Activated T-cell treated with anti-CD3 and anti-CD28 coated beads for 48 hours (primary cell): Measurements from ENCODE around the gene PHACTR3.
A peak's percentile ranks its signal among the peaks of the same experiment; 100 is the strongest.
"Not testable (repeated sequence)": the region's sequence is repeated elsewhere in the genome, so short reads cannot be mapped to it uniquely, and the experiment has no call there.

ENCODE experiments used
- DNase-seq: peaks from one replicate; pipeline ENCODE4 v3.0.0-alpha.2; 2020; ENCODE audit warnings: low read depth

Gene PHACTR3

DNA sequence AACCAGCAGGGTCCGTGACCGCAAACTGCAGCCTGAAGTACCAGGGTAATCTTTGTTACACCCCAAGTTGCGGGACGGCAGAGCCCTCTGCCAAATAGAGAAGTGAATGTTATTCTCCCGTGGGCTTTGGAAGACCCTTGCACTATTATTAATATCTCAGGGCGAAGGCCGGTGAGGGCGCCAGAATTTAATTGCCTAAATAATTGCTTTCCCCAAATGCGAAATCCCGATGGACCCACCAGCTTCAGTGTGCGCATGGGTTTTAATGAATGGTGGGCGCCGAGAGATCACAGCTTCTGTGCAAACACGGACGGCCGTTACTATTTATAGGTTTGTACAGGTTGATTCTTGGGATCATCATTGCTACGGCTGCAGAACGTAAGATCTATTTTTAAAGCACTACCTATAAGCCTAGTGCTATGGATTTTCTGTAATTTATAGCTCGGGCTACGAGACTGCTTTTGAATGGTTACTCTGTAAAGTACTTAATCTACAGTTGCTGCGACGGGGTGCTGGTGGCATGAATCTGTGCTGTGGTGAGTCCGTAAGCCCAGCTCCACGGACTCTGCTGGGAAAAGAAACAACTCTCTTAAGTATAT, 15.2 kb upstream of the PHACTR3 start:
- DNase-seq, result no peak

DNA sequence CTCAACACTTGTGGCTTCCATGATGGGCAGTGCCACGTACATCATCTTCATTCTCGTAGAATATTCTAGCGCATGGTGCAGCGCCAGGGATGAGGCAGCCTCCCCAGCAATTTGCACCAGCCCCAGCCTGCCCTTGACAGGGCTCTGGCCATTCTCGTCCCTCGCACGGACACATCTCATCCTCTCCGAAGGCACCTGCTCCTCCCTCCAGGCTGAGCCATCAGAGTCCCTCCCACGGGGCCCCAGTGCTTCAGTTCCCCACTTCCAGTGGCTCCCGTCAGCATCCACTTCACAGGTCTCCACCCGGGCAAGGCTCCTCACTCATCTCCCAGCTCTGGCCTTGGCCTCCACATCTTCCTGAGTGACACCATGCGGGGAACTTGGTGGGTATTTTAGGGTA, 13.3 kb upstream of the PHACTR3 start:
- no peak for DNase-seq

DNA sequence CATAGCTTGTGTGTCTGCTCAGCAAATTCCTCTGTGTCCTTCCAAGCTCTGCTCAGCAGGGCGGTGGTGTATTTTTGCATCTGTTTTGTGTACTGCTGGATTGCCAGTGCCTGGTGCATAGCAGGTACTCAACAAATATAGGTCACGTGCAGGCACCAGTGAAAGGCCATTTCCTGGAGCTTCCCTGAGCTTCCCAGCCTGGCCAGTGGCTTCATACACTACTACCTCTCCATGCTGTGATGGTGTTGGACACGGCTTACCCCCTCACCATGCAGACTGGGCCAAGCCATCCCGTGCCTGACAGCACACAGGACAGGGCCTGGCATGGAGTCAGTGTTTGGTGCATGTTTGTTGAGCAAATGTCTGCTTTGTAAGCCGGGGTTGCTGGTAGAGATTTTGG, 7.7 kb upstream of the PHACTR3 start:
- no peak for DNase-seq

DNA sequence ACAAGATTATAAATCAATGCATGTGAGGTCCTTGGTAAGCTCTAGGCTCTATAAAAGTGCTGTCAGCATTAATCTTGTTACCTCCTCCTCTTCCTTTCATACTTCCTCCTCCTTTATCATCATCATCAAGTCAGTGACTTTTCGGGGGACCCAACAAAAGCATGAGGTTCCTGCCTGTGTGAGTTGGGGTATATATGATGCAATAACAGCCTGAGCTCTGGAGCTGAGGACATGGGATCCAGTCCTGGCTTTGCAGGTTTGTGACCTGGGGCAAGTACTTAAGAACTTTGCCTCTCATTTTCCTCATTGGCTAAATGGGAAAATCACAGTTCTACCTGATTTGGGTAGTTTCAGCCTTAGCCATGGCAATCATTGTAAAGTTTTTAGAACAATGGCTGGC, 7.1 kb upstream of the PHACTR3 start:
- no peak for DNase-seq

DNA sequence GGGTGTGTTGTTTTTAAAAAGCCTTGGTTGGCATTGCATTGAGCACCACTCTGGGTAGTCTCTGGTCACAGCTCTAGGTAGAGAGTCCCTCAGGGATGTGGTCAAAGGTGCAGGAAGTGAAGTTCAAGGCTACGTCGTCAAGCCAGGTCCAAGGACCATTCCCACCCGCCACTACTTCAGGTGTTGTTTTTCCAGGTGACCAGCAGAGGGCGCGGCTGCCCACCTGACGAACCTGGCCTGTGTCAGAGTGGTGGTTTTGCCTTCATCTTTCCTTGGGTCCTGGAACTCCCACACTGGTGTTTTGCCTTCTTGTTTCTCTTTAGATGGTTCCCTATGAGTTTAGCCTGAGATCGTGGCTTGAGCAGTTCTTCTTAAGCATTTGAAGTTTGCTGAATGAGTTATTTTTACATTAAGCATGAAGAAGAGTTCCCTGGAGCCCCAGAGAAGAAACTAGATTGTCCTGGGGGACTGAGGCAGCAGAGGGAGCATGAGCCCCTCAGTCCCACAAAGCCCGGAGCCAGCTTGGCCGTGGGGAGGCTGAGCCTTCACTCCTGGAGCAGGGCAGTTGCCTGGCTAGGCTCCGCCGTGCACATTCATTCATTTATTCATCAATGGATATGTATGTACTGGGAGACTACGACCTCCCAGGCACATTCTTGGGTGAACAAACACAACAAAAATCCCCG, 5.6 kb upstream of the PHACTR3 start:
- peak; percentile 21 for DNase-seq

DNA sequence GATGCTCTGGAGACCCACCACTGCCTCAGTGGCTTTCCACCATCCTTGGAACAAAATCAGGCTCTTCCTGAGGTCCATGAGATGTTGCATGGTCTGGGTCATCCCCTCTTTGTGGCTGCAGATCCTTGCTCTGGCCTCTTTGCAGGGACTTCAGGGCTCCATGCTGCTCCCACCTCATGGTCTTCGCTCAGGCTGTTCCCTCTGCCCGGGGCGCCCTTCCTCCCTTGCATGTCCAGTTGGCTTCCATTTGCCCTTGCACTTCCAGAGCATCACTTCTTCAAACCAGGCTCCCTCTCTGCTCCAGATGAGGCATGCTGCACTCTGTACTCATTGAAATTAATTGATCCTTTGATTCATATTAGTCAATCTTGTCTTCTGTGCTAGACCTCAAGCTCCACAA, 4.4 kb upstream of the PHACTR3 start:
- DNase-seq, result no peak

DNA sequence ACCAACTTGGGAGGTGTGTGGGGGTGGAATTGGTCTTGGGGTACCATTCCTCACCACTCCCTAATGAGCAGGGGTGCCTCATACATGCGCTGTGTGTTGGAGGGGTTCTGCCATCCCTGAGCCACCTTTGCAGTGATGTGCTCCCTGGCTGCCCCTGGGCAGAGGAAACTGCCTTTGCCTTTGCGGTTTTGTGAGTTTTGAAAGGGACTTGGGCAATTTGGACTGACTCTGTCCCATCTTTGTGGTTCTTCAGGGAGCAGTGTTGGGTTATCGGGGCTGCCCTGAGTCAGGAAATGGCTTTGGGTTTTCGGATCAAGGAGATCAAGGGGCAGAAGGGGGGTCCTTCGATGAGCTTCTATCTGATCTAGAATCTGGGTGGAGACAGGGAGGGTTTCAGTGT, 3.9 kb upstream of the PHACTR3 start:
- DNase-seq, result no peak

DNA sequence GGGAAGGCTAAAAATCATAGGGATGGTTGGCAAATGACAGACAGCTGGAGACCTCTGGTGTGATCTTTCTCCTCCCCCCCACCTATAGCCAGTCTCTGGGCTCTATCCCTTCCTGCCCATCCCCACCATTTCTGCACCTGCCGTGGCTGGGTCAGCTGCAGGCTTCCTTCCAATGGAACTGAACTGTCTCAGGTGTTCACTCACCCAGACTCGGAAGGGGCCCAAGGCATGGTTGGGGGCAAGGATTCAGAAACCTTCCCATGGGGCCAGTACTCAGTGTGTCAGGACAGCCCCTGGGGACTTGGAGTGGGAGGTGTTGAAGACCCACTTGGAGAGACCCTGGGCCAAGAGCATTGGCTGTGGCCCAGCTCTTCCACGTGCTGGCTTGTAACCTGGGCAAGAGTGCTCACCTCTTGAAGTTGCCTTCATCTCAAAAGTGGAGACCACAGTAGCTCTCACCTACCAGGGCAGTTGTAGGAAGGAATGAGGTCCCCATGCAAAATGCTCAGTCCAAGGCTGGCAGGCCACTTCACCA, 1.7 kb upstream of the PHACTR3 start:
- DNase-seq, result no peak

DNA sequence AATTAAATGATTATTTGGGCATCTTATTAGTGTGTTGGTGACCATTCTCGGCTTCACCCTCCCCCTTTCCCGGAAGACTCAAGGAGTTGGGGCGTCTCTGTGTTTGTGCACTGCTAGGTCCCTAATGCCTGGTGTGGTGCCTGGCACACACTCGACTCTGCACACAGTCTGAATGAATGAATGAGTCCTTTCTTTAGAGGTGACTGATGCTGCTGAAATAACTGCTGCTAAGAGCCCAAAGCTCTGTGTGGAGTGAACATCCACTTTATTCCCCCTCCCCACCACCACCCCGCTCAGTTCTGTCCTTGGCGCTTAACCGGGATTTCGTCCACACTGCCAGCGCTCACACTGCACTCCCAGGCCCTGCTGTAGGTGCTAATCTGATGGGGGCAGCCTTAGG, 1.2 kb upstream of the PHACTR3 start:
- DNase-seq, result no peak

DNA sequence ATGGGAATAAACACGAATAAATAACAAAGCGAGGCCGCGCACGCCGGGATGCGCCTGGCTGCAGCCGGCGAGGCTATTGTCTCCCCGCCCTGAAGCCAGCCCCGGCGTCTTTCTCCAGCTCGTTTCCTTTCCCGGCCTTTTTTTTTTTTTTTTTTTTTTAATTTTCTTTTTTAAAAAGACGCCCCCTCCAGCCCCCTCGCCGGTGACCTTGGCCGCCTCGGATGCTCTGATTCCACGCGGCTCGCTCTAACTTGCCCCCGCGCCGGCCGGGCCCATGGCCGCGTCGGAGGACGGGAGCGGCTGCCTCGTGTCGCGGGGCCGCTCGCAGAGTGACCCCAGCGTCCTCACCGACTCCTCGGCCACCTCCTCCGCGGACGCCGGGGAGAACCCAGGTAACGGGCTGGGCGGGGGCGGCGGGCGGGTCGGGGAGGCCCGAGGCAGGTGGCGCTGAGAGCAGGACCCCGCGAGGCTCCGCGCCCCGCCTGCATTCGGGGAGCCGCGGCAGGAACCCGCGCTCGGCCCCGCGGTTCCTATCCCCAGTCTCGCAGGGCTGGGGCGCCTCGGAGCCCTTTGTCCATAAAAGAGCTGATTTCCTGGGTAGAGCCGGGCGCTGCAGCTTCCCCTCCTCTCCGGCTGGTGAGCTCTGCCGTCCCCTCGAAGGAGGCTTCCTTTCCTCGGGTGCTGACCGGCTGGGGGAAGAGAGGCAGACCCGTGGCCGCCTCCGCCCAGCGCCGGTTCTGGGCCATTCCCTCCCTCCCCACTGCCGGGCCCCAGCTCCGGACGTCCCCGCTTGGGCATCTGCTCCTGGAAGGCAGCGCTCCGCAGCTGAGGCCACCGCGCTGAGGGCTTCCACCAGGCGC, 631 bp downstream of the PHACTR3 start:
- DNase-seq, result no peak

DNA sequence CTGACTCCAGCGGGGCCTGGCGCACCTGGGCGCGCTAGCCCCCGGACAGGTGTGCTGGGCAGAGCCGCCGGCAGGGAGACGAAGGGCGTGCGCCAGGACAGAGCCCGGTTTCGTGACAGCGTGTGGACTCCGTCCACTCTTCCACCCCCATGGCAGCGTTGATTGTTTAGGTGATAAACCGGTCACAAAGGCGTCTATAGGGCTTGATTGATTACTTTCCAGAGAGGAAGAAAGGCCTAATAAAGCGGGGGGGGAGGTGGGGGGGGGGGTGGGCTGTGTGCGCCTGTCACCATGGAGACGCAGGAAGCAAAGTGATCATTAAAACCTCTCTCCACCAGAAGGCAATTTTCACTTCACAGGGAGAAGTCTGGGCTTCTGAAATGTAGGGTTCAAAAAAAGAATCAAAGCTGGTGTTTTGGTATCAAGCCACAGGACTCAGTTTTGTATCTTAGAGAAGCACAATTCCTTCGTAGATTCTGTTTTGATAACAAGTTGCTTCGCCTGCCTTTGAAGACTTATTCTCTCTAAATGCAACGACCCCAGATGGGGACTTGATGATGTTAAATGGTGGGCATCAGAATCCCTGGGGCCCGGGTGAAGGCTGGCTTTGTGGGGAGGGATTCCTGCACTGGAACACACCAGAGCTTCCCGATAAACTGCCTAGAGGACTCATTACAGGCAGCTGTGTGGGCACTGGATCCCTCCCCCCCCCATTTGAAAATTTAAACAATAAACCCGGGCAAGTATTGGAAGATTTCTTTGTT, 1.4 kb downstream of the PHACTR3 start:
- DNase-seq, result no peak

DNA sequence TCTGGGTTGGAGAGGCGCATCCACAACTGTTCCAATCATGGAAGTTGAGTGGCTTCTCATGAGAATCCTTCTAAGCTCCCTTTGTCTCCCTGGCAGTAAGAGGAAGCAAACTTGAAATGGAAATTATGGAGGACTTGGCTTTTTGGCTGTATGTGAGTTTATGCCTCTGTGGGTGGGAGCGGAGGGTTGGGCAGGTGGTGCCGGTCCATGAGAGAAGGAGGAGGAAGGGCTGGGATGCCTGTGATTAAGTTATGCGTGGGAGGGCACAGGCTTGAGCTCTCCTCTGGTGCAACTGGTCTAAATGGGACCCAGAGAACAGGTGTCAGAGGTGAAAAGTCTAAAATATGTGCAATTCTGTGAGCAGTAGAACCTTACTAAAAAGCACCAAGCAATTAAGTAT, 2.2 kb downstream of the PHACTR3 start:
- DNase-seq, result no peak

DNA sequence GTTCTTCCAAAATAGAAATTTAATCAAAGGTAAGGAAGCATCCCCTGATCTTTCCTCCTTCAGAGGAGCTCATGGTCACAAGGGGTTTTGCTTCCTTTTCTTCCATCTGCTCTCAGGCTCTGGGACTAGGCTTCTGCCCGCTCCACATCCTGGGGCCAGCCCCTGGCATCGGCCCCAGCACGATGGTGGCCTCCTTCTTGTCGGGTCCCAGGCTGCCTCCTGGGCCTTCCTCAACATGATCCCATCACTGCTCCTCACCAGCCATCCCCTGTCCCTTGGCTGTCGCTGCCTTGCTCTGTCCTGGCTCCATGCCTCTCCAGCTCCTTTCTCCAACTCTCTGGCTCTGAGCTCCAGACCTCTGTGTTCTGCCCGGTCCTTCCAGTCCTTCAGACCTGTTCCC, 4.1 kb downstream of the PHACTR3 start:
- no peak for DNase-seq

DNA sequence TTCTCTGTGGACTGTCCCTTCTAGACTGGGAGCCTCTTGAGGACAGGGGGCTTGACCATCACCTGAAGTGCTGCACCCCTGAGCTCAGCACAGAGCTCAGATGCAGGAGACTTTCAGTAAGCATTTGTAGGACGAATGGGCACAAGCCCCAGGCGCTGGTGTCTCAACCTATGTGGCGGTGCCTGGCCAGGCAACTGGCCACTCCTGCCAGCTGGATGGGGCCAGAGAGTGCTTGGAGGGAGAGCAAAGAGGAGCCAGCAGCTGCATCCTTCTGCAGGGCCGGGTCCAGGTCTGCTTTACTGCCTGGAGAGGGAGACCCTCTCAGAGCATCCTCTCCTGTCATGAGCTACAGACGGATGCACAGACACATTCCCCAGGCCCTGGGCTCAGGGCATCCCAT, 4.5 kb downstream of the PHACTR3 start:
- no peak for DNase-seq

DNA sequence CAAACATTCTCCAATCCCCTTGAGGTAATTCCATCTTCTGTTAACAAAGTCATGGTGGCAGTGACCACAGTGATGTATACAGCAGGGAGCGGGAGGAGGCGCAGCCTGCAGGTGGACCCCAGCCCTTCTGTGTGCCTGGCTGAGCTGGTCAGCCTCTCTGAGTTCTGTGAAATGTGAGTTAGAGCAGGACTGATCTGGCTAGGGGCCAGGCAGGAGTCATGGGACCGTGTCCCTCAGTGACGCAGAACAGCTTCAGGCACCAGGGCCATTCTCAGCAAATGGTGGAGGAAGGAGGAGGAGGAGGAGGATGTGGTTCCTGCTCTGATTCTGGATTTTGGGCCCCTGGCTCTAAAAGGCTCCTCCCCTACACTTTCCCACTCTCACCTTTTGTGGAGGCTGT, 6.9 kb downstream of the PHACTR3 start:
- DNase-seq, result no peak

DNA sequence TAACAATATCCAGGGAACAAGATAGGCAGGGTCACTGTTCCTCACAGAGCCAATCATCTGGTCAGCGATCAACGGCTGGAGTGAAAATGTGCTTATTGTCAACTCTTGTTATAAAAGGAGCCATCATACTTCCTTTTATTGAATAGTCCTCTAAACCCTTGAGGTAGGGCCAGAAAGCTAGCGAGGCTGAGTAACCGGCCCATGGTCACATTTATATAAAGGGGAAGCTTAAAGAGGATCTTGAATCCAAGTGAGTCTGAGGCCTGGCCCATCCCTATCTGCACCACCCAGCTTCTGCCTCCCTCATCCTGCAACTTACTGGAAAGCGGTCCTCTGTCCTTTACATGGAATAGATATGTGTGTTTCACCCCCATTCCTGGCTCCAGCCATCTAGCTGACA, 9.5 kb downstream of the PHACTR3 start:
- DNase-seq, result no peak

DNA sequence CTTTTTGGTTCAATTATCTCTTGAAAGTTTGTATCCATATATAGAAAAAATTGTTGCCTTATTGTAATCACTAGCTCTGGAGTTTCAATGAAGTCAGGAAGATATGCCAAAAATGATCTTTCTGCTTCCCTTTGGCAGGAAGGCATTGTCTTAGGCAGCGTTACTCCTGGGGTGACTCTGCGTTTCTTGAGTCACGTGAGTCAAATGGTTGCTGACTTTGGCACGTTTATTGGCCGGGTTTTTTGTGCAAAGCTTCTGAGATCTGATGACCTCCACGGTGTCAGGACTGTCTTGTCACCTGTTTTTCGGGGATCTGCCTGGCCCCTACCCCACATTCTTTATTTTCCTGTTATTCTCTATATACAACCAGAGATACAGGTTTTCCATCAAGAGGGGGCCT, 10.4 kb downstream of the PHACTR3 start:
- no peak for DNase-seq

DNA sequence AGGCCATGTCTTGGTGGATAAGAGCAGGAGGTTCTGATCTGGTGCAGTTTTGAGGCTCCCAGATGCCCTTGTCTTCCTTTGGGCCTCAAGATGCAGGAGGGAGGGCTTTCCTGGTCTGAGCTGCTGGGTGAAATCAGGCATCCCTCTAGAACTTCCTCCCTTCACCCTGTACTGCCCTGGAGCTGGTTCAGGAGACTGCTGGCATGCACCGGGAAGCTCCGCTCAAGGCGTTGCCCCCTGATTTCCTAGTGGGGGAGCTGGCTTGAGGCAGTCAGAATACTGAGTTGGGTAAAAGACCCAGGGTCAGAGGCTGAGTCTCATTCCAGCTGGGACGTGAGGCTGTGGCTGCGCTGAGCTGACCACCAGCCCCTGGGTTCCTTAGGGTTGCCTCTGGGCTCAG, 12.0 kb downstream of the PHACTR3 start:
- no peak for DNase-seq

DNA sequence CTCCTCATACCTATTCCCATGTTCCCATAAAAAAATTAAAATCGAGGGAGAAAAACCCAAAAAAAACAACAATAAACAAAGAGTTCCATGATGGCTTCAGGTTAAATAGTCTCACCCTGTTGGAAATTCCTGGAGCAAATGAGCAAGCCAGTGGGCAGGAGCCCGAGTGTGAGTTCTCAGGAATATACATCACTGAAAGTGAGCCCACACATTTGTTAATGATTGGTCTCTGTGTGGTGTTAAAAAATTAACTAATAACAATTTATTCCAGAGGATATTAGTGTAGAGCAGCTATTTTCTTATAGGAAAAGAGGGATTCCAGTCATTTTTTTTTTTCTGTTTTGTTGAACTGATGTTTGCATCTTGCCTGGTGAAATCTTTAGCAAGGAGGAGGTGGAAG, 12.9 kb downstream of the PHACTR3 start:
- no peak for DNase-seq

DNA sequence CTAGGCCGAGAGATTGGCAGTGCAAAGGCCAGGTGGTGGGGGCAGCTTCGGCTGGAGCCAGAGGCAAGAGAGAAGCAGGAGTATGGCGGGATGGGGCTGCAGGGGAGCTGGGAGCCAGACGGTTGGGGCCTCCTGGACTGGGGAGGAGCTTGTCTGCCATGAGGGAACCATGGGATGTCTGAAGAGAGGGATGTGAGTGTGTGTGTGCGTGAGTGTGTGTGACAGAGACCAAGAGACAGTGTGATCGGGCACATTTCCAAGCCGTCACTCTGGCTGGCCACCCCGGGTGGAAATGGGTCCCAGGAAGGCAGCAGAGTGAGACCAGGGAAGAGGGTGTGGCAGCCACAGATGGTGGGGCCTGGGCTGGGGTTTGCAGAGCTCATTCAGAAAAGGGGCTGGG, 13.8 kb downstream of the PHACTR3 start:
- DNase-seq, result no peak

DNA sequence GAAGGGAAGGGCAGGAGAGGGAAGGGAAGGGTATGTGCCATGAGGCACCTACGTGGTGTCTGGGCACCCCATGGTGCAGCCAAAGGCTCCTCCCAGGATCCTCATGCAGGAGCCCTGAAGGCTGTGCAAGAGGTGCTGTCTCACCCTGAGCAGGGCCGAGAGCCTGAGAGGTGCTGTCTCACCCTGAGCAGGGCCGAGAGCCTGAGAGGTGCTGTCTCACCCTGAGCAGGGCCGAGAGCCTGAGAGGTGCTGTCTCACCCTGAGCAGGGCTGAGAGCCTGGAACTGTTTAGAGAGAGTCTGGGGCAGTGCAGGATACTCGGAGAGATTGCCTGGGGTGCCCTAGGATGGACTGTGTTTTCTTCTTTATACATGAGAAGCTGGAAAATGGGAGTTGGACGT, 14.2 kb downstream of the PHACTR3 start:
- DNase-seq, result not testable (repeated sequence)

DNA sequence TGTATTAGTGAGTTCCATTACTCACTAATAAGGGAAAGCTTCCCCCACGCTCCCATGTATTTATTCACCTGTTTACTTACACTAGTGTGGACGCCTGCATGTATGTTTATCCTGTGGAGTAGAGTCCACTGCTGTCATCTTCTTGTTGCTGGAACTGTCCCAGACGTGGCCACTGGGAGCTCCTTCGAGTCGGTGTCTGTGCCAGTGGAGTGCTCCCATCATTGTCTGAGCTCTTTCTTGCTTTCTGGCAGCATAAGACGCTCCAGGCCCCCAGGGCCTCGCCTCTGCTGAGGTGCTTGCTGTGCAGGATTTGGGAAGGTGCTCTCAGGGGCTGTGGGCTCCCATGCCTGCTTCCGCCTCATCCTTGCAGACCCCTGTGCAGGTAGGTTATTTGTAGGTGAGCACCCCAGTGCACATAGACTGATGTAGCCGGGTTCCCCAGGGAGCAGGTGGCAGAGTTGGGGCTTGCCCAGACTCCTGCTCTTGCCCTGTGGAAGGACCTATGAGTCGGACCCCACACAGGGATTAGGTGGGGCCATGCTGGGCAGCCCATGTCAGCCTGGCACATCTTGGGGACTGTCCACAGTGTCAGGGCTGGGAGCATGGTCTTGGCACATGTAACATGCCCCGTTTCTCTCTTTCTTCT, 16.6 kb downstream of the PHACTR3 start:
- no peak for DNase-seq
